Activated CD4-positive, alpha-beta T cell treated with anti-CD3 and anti-CD28 coated beads for 24 hours (primary cell): ENCODE results near the gene USP9X.
"Not testable (repeated sequence)": the region's sequence is repeated elsewhere in the genome, so short reads cannot be mapped to it uniquely, and the experiment has no call there.

Source experiments
- DNase-seq, 2 donors: peaks; one replicate each; pipeline ENCODE4 v3.0.0-alpha.2; 2020; ENCODE audit warnings: low read depth in 2 of 2

USP9X gene

DNA sequence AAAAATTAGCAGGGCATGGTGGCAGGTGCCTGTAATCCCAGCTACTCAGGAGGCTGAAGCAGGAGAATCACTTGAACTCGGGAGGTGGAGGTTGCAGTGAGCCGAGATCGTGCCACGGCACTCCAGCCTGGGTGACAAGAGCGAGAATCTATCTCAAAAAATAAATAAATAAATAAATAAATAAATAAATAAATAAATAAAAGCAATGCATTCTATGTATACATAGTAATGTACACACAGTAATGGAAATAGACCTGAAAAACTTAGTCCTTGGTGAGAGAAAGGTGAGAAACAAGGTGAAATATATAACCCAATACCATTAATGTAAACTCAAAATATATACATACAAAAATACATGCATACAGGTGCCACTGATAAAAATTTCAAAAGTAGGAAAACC lies 197.1 kb downstream of the USP9X start:
- not testable (repeated sequence) for DNase-seq

DNA sequence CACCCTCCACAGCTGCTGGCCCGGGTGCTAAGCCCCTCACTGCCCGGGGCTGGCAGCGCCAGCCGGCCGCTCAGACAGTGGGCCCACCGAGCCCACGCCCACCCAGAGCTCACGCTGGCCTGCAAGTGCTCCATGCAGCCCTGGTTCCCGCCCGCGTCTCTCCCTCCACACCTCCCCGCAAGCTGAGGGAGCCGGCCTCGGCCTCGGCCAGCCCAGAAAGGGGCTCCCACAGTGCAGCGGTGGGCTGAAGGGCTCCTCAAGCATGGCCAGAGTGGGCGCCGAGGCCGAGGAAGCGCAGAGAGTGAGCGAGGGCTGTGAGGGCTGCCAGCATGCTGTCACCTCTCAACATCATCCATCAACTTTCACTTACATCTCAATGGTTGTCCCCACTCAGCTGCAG lies 200.7 kb downstream of the USP9X start:
- DNase-seq: not testable (repeated sequence)
